GM12864 (cell line): ENCODE data around the gene MAGOH.

Source experiments
- DNase-seq: peaks from one replicate; pipeline ENCODE4 v3.0.0-alpha.2; 2011; ENCODE audit warnings: low read depth
- H3K4me3 ChIP-seq: 2 replicates; pipeline ENCODE4 v1.5.1; 2011; ENCODE audit warnings: mild to moderate bottlenecking, low read depth, low read length, control low read depth
- TF ChIP-seq, protein P1 (sequence below): IDR thresholded peaks from 2 replicates; pipeline ENCODE4 v1.5.1; 2011; ENCODE audit warnings: low read depth, mild to moderate bottlenecking, moderate library complexity, low read length, control low read depth, inconsistent platforms; ENCODE audit errors: missing control alignments

MAGOH gene

GRCh38 chr1:53196485-53197290 is 41.6 kb downstream of the MAGOH start, which contains the start of gene CPT2:
TSS of gene CPT2 (plus strand) at chr1:53196824. CDS start at chr1:53196944, 120 bp downstream.
- H3K4me3 ChIP-seq, result peak within 1 kb of the TSS; percentile 85
- peak; percentile 69 for DNase-seq
- TF ChIP-seq, protein P1, sequence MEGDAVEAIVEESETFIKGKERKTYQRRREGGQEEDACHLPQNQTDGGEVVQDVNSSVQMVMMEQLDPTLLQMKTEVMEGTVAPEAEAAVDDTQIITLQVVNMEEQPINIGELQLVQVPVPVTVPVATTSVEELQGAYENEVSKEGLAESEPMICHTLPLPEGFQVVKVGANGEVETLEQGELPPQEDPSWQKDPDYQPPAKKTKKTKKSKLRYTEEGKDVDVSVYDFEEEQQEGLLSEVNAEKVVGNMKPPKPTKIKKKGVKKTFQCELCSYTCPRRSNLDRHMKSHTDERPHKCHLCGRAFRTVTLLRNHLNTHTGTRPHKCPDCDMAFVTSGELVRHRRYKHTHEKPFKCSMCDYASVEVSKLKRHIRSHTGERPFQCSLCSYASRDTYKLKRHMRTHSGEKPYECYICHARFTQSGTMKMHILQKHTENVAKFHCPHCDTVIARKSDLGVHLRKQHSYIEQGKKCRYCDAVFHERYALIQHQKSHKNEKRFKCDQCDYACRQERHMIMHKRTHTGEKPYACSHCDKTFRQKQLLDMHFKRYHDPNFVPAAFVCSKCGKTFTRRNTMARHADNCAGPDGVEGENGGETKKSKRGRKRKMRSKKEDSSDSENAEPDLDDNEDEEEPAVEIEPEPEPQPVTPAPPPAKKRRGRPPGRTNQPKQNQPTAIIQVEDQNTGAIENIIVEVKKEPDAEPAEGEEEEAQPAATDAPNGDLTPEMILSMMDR, result no peak

DNA sequence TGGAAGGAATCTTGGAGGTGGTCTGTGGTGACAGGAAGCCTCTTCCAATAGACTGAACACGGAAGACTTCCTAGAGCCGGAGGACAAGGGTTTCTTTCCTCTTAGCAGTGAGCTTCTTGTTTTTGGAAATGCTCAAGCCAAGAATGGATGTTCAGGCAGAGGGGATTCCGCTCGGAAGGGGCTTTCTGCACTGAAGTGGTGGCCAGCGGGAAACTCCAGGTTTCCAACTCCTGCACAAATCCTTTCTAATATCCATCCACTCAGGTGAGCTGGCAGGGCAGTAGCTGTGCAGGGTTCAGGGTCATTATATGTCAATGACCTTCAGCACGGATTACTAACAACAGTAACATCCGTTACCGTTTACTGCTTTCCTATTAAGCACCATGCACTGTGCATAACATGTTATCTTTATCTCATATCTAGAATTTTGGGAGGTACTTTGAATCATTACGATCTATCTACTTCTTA is 42.3 kb downstream of the MAGOH start:
- TF ChIP-seq, protein P1, result no peak
- no peak for DNase-seq
- H3K4me3 ChIP-seq, result peak overlapping the region; percentile 85; the same call in 1 of the 2 replicates

- TF ChIP-seq, protein P1, result no peak
- DNase-seq, result no peak
- H3K4me3 ChIP-seq, result no peak overlapping the region
These were observed 42.9 kb downstream of the MAGOH start for GRCh38 chr1:53195246-53196016.

DNA sequence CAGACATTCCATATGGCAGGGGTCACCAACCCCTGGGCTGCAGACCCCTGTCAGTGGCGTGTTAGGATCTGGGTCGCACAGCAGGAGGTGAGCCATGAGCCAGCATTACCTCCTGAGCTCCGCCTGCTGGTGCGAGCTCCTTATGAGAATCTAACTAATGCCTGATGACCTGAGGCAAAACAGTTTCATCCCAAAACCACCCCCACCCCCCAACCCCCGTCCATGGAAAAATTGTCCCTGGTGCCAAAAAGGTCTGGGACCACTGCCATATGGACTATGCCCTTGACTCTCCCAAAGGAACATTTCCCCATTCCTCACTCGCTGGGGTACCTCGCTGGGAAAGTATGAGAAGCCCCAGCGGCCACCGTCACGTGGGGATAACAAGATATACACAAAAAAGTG is 48.1 kb downstream of the MAGOH start:
- no peak overlapping the region for H3K4me3 ChIP-seq
- TF ChIP-seq, protein P1, result no peak
- DNase-seq, result no peak

DNA sequence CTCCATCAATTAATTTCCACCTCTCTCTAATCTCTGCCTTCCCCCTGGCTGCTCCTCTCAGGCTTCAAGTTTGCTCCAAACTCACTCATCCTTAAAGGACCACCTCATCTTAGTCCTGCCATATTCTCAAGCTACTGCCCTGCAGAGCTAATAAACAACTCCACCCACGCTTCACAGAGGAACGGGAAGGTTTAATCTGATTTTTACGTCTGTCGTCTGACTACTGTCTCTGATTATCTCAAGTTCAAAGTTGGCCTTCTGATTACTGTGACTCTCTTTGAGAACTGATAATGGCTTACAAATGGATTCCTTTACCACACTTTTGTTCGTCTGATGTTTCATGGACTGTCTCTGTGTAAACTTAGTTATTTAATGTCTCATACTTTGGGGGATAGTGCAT is 49.3 kb downstream of the MAGOH start:
- H3K4me3 ChIP-seq, result no peak overlapping the region
- TF ChIP-seq, protein P1, result no peak
- no peak for DNase-seq

GRCh38 chr1:53188099-53188498 is 50.2 kb downstream of the MAGOH start:
- TF ChIP-seq, protein P1, result no peak
- no peak overlapping the region for H3K4me3 ChIP-seq
- DNase-seq, result no peak
